ENCODE results near the gene CNGA3.
A peak's percentile ranks its signal among the peaks of the same experiment; 100 is the strongest.
"Not testable (repeated sequence)": the region's sequence is repeated elsewhere in the genome, so short reads cannot be mapped to it uniquely, and the experiment has no call there.

The CNGA3 gene

GRCh38 chr2:98346311-98347236 is at the start of gene CNGA3:
Gene CNGA3 (plus strand): TSS chr2:98346456. CDS start chr2:98369976, 23,520 bp downstream.
- no peak for DNase-seq (ENCODE audit: low spot score)

- no peak for DNase-seq (ENCODE audit: low spot score)
These were observed 48.2 kb upstream of the CNGA3 start for GRCh38 chr2:98297817-98298682.

GRCh38 chr2:98298683-98299164 is 47.5 kb upstream of the CNGA3 start:
- DNase-seq (ENCODE audit: low spot score), result no peak

GRCh38 chr2:98299211-98299905 is 46.9 kb upstream of the CNGA3 start:
- DNase-seq (ENCODE audit: low spot score), result no peak

GRCh38 chr2:98300141-98300874 is 45.9 kb upstream of the CNGA3 start:
- peak; percentile 49 for DNase-seq (ENCODE audit: low spot score)

- DNase-seq (ENCODE audit: low spot score), result no peak
These were observed 44.8 kb upstream of the CNGA3 start for GRCh38 chr2:98301469-98301868.

GRCh38 chr2:98307131-98307696 is 39.0 kb upstream of the CNGA3 start:
- not testable (repeated sequence) for DNase-seq (ENCODE audit: low spot score)

GRCh38 chr2:98308068-98308467 is 38.2 kb upstream of the CNGA3 start:
- no peak for DNase-seq (ENCODE audit: low spot score)

GRCh38 chr2:98308532-98308931 is 37.7 kb upstream of the CNGA3 start:
- no peak for DNase-seq (ENCODE audit: low spot score)

- DNase-seq (ENCODE audit: low spot score), result no peak
These were observed 36.7 kb upstream of the CNGA3 start for GRCh38 chr2:98309580-98309979.

- no peak for DNase-seq (ENCODE audit: low spot score)
These were observed 36.2 kb upstream of the CNGA3 start for GRCh38 chr2:98310010-98310409.

GRCh38 chr2:98311090-98311489 is 35.2 kb upstream of the CNGA3 start:
- no peak for DNase-seq (ENCODE audit: low spot score)

- no peak for DNase-seq (ENCODE audit: low spot score)
These were observed 34.3 kb upstream of the CNGA3 start for GRCh38 chr2:98311771-98312545.

GRCh38 chr2:98313492-98314250 is 32.6 kb upstream of the CNGA3 start:
- DNase-seq (ENCODE audit: low spot score), result no peak

GRCh38 chr2:98314251-98314650 is 32.0 kb upstream of the CNGA3 start:
- no peak for DNase-seq (ENCODE audit: low spot score)

GRCh38 chr2:98315957-98316356 is 30.3 kb upstream of the CNGA3 start:
- DNase-seq (ENCODE audit: low spot score), result no peak

GRCh38 chr2:98317214-98317613 is 29.0 kb upstream of the CNGA3 start:
- DNase-seq (ENCODE audit: low spot score), result no peak

- DNase-seq (ENCODE audit: low spot score), result not testable (repeated sequence)
These were observed 26.1 kb upstream of the CNGA3 start for GRCh38 chr2:98320171-98320570.

GRCh38 chr2:98324181-98324580 is 22.1 kb upstream of the CNGA3 start:
- DNase-seq (ENCODE audit: low spot score), result no peak
